Endothelial cell of umbilical vein (primary cell): ENCODE measurements around the gene POU6F2. TPM values are rescaled to one million over a fixed set of nuclear protein-coding genes. Genes with fewer than 3 reads are reported as not detected.

Experiments used
- BruUV-seq: library from RNA; stranded (reverse); fragments of 400-500 nt; replicated peaks from 2 replicates; lab custom pipeline; 2021; lab: Mats Ljungman, UMichigan
- CTCF ChIA-PET: fragments of 300-600, 350-600 bp; sonication (Branson Sonifier 250); formaldehyde crosslinking; loops from one replicate; lab custom pipeline; 2021; ENCODE audit warnings: antibody characterized with exemption, inconsistent platforms; lab: Charles Lee
- POLR2A ChIA-PET: fragments of 300-600, 350-600 bp; sonication (Branson Sonifier 250); formaldehyde crosslinking; loops from one replicate; lab custom pipeline; 2021; ENCODE audit warnings: antibody characterized with exemption, inconsistent platforms; lab: Charles Lee
- DNase-seq: peaks from one replicate; pipeline ENCODE4 v3.0.0-alpha.2; 2011; ENCODE audit warnings: low read depth, low spot score
- FAIRE-seq: peaks from 2 replicates; lab custom pipeline; 2011; peaks lifted over from hg19 to GRCh38; lab: Jason Lieb, UNC
- H2AFZ ChIP-seq: 2 replicates; pipeline ENCODE4 v1.6.0; 2012; ENCODE audit warnings: low read depth, low read length, control low read depth, inconsistent platforms
- H3K27ac ChIP-seq: 2 replicates; pipeline ENCODE4 v1.5.1; 2011; ENCODE audit warnings: low read depth, mild to moderate bottlenecking, control low read depth, low read length, moderate library complexity; ENCODE audit not compliant: insufficient read depth
- H3K27me3 ChIP-seq, 2 experiments: 2 replicates each; pipeline versions ENCODE4 v1.6.0 to v1.6.1; 2011; ENCODE audit warnings: low read length in 2 of 2, mixed read lengths in 1 of 2; ENCODE audit not compliant: control insufficient read depth in 2 of 2, insufficient read depth in 2 of 2
- H3K36me3 ChIP-seq, 2 experiments: 2 replicates in 1 of 2; 3 replicates in 1 of 2; pipeline ENCODE4 v1.5.1; 2011; ENCODE audit warnings: low read length in 2 of 2, mild to moderate bottlenecking in 1 of 2, moderate library complexity in 1 of 2; ENCODE audit not compliant: control insufficient read depth in 2 of 2, insufficient read depth in 2 of 2; ENCODE audit errors: extremely low read depth in 1 of 2
- H3K4me1 ChIP-seq: 3 replicates; pipeline ENCODE4 v1.5.1; 2011; ENCODE audit warnings: mild to moderate bottlenecking, low read length; ENCODE audit not compliant: control insufficient read depth, insufficient read depth; ENCODE audit errors: extremely low read depth
- H3K4me2 ChIP-seq: 2 replicates; pipeline ENCODE4 v1.6.1; 2011; ENCODE audit warnings: low read length, control low read depth, mixed read lengths; ENCODE audit not compliant: insufficient read depth
- H3K4me3 ChIP-seq, 3 experiments: fragments of 200-600 bp in 1 of 3; sonication (generic), shearing (Covaris generic) in 1 of 3; replicated peaks in 1 of 3; 2 replicates each; pipeline ENCODE4 v1.5.1; 2011 to 2016; ENCODE audit warnings: control low read depth in 3 of 3, low read length in 3 of 3, mild to moderate bottlenecking in 2 of 3, inconsistent platforms in 1 of 3, low read depth in 1 of 3, moderate library complexity in 1 of 3; ENCODE audit not compliant: insufficient read depth in 1 of 3
- H3K79me2 ChIP-seq: 2 replicates; pipeline ENCODE4 v1.6.0; 2012; ENCODE audit warnings: low read length, inconsistent platforms; ENCODE audit not compliant: control insufficient read depth, insufficient read depth
- H3K9ac ChIP-seq: replicated peaks from 2 replicates; pipeline ENCODE3; 2011; ENCODE audit warnings: low read length, control low read depth; ENCODE audit not compliant: insufficient read depth; ENCODE audit errors: extremely low read depth
- H3K9me1 ChIP-seq: replicated peaks from 3 replicates; pipeline ENCODE4 v1.6.0; 2011; ENCODE audit warnings: mild to moderate bottlenecking, low read length; ENCODE audit not compliant: control insufficient read depth, insufficient read depth; ENCODE audit errors: extremely low read depth
- H3K9me3 ChIP-seq: replicated peaks from 2 replicates; pipeline ENCODE4 v1.5.1; 2012; ENCODE audit warnings: low read length, inconsistent platforms; ENCODE audit not compliant: control insufficient read depth, insufficient read depth
- H4K20me1 ChIP-seq: replicated peaks from 2 replicates; pipeline ENCODE3; 2011; ENCODE audit warnings: mild to moderate bottlenecking, low read length; ENCODE audit not compliant: control insufficient read depth, insufficient read depth; ENCODE audit errors: extremely low read depth
- EZH2 ChIP-seq: IDR thresholded peaks from 2 replicates; pipeline ENCODE4 v1.6.1; 2012; ENCODE audit warnings: borderline replicate concordance, low read depth, mild to moderate bottlenecking, moderate library complexity, low read length, inconsistent platforms; ENCODE audit not compliant: severe bottlenecking
- FOS ChIP-seq: IDR thresholded peaks from 2 replicates; pipeline ENCODE4 v1.6.1; 2011; ENCODE audit warnings: mild to moderate bottlenecking, low read length, moderate library complexity, borderline replicate concordance; ENCODE audit not compliant: insufficient read depth
- GATA2 ChIP-seq: IDR thresholded peaks from 2 replicates; pipeline ENCODE4 v1.7.0; 2011; ENCODE audit warnings: low read depth, mild to moderate bottlenecking, moderate library complexity, mixed read lengths, low read length; ENCODE audit not compliant: insufficient read length, insufficient read depth
- JUN ChIP-seq: IDR thresholded peaks from 2 replicates; pipeline ENCODE4 v1.6.1; 2011; ENCODE audit warnings: borderline replicate concordance, low read depth; ENCODE audit not compliant: insufficient read length, insufficient read depth
- MAX ChIP-seq: IDR thresholded peaks from 2 replicates; pipeline ENCODE4 v1.6.1; 2011; ENCODE audit not compliant: insufficient read depth, insufficient read length
- MYC ChIP-seq: IDR thresholded peaks from one replicate; pipeline ENCODE4 v1.6.1; 2011; ENCODE audit warnings: mild to moderate bottlenecking, low read depth, low read length
- POLR2A ChIP-seq: IDR thresholded peaks from 2 replicates; pipeline ENCODE4 v1.6.1; 2012; ENCODE audit warnings: low read depth, mild to moderate bottlenecking, control low read depth, low read length
- POLR2AphosphoS5 ChIP-seq: IDR thresholded peaks from 2 replicates; pipeline ENCODE4 v1.6.1; 2012; ENCODE audit warnings: low read depth, mild to moderate bottlenecking, control low read depth, low read length, moderate library complexity; ENCODE audit not compliant: insufficient read depth
- dilution Hi-C: fragments of 300-500 bp; cut with MboI; formaldehyde crosslinking; loops from one replicate; pipeline ENCODE4 v1.15.0; 2019; ENCODE audit warnings: low sequenced_read_pairs; ENCODE audit not compliant: extremely low pct_ligation_motif_present
- intact Hi-C: fragments of 100-400 bp; cut with micrococcal nuclease; formaldehyde crosslinking; loops from one replicate; pipeline ENCODE4 v1.10.0; 2022
- polyA plus RNA-seq, 4 experiments: library from polyadenylated mRNA; depleted of rRNA in 3 of 4; stranded (reverse) in 3 of 4; unstranded in 1 of 4; fragments of >200 nt; gene quantifications; 2 replicates each; pipeline versions ENCODE4 v1.2.1 to v1.2.3, GENCODE V29; 2011 to 2012; ENCODE audit warnings: missing spikeins in 1 of 4
- total RNA-seq: library from RNA; stranded (reverse); gene quantifications from 2 replicates; pipeline ENCODE4 v1.2.3, GENCODE V29; 2021
- TF ChIP-seq, protein P1 (sequence below), 2 donors: IDR thresholded peaks; 1 replicate in 1 of 2; 2 replicates in 1 of 2; pipeline ENCODE4 v1.5.1; 2011; ENCODE audit warnings: low read length in 2 of 2, mild to moderate bottlenecking in 2 of 2, moderate library complexity in 2 of 2, control low read depth in 1 of 2, inconsistent platforms in 1 of 2, low read depth in 1 of 2; ENCODE audit not compliant: insufficient read depth in 1 of 2; ENCODE audit errors: extremely low read depth in 1 of 2

The POU6F2 gene
- total and polyA plus RNA-seq, 2 donors (not counting 3 experiments of a cell fraction or from before 2014, with no cell fraction given), result 0.29 TPM; not detected in 1

DNA sequence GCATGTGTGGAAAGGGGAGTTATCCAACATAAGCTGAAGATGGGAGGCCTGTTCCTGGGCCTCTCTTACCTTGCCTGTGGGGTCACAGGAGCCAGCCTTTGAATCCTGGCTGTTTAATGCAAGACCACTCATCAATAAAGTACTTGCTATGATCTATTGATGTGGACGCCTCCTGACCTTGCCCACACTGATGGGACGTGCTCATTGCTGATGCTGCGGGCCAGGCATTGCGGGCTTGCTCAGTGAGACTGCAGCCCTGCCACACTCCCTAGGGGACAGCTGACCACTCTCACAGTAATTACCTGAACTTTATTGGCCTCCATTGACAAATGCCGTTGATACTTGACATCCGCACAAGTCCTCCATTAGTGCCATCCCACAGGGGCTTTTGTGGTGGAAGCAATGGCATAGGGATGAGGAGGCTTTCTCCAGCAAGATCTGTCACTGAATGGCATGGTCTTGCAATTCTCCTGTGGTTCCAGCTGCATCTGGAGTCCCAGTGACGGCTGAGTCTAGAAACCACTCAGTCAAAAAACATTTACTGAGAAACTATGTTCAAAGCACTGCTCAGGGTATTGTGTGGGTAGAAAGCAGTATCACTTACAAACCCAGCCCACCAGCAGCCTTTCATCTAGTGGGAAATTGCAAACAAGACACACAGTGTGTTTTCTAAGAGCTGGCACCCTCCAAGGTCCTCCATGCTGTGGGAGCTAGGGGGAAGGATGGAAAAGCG lies 453.4 kb downstream of the POU6F2 start:
- dilution Hi-C loops (no loop called here), intact Hi-C loops (no loop called here)
- no peak overlapping the region for H3K4me2 ChIP-seq
- H3K9me1 ChIP-seq, result no peaks in the 10 kb centered on the region
- H3K27me3 ChIP-seq, result no peaks in the 10 kb centered on the region
- no peaks in the 10 kb centered on the region for H3K36me3 ChIP-seq
- H4K20me1 ChIP-seq, result no peaks in the 10 kb centered on the region
- no peak overlapping the region for H3K27ac ChIP-seq
- DNase-seq, result no peak
- no peak overlapping the region for H2AFZ ChIP-seq
- H3K79me2 ChIP-seq, result no peaks in the 10 kb centered on the region
- FAIRE-seq, result no peak
- no TSS peak for BruUV-seq
- ChIA-PET CTCF (interaction anchor here (2.0 kb wide), 1 partner anchor 23 kb away, joined by 5 read pairs; no protein-coding TSS in a partner anchor), POLR2A (no interaction called here)
- no peak overlapping the region for H3K9ac ChIP-seq
- TF ChIP-seq POLR2A (no peak), MYC (no peak), FOS (no peak), EZH2 (no peak), GATA2 (no peak), JUN (no peak), POLR2AphosphoS5 (no peak), MAX (no peak)
- TF ChIP-seq, protein P1, sequence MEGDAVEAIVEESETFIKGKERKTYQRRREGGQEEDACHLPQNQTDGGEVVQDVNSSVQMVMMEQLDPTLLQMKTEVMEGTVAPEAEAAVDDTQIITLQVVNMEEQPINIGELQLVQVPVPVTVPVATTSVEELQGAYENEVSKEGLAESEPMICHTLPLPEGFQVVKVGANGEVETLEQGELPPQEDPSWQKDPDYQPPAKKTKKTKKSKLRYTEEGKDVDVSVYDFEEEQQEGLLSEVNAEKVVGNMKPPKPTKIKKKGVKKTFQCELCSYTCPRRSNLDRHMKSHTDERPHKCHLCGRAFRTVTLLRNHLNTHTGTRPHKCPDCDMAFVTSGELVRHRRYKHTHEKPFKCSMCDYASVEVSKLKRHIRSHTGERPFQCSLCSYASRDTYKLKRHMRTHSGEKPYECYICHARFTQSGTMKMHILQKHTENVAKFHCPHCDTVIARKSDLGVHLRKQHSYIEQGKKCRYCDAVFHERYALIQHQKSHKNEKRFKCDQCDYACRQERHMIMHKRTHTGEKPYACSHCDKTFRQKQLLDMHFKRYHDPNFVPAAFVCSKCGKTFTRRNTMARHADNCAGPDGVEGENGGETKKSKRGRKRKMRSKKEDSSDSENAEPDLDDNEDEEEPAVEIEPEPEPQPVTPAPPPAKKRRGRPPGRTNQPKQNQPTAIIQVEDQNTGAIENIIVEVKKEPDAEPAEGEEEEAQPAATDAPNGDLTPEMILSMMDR (IDR thresholded peaks at IDR 0.05; ENCODE audit: extremely low read depth in 1 of 2, insufficient read depth in 1 of 2, low read depth in 1 of 2, low read length in 2 of 2), result no peak
- H3K4me1 ChIP-seq, result no peaks in the 10 kb centered on the region
- H3K4me3 ChIP-seq, result no peak overlapping the region
- H3K9me3 ChIP-seq, result no peaks in the 10 kb centered on the region
